ENCODE results near the gene IFI44.

- TF ChIP-seq, protein P1, sequence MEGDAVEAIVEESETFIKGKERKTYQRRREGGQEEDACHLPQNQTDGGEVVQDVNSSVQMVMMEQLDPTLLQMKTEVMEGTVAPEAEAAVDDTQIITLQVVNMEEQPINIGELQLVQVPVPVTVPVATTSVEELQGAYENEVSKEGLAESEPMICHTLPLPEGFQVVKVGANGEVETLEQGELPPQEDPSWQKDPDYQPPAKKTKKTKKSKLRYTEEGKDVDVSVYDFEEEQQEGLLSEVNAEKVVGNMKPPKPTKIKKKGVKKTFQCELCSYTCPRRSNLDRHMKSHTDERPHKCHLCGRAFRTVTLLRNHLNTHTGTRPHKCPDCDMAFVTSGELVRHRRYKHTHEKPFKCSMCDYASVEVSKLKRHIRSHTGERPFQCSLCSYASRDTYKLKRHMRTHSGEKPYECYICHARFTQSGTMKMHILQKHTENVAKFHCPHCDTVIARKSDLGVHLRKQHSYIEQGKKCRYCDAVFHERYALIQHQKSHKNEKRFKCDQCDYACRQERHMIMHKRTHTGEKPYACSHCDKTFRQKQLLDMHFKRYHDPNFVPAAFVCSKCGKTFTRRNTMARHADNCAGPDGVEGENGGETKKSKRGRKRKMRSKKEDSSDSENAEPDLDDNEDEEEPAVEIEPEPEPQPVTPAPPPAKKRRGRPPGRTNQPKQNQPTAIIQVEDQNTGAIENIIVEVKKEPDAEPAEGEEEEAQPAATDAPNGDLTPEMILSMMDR (IDR thresholded peaks at IDR 0.05) = no peak
- TF ChIP-seq EP300 (IDR thresholded peaks at IDR 0.05) = no peak
Measured at GRCh38 chr1:78647238-78647637, 2.4 kb upstream of the IFI44 start.
